Suprapubic skin (tissue), 4 donors: ENCODE measurements around the gene FBXO46. TPM values are rescaled to one million over a fixed set of nuclear protein-coding genes. Genes with fewer than 3 reads are reported as not detected.

ENCODE experiments used
- DNase-seq, 2 donors: peaks; one replicate each; pipeline ENCODE4 v3.0.0-alpha.2; 2019; ENCODE audit warnings: low spot score in 2 of 2
- H3K27ac ChIP-seq: fragments of 200-600 bp; sonication (generic); one replicate; pipeline ENCODE4 v1.5.1; 2019
- H3K27me3 ChIP-seq: fragments of 200-600 bp; sonication (generic); one replicate; pipeline ENCODE4 v1.5.1; 2019
- H3K36me3 ChIP-seq: fragments of 200-600 bp; sonication (generic); one replicate; pipeline ENCODE4 v1.5.1; 2019
- H3K4me1 ChIP-seq: fragments of 200-600 bp; sonication (generic); one replicate; pipeline ENCODE4 v1.5.1; 2019
- H3K4me3 ChIP-seq: fragments of 200-600 bp; sonication (generic); one replicate; pipeline ENCODE4 v1.5.1; 2019; ENCODE audit warnings: mild to moderate bottlenecking
- H3K9me3 ChIP-seq: fragments of 200-600 bp; sonication (generic); one replicate; pipeline ENCODE4 v1.5.1; 2019
- CTCF ChIP-seq, 2 donors: fragments of 200-600 bp in 1 of 2; fragments of 450-650 bp in 1 of 2; sonication (generic) in 1 of 2; IDR thresholded peaks; one replicate each; pipeline ENCODE4 v1.5.1; 2016 to 2019; ENCODE audit warnings: antibody characterized with exemption in 2 of 2, mild to moderate bottlenecking in 1 of 2, moderate library complexity in 1 of 2
- EP300 ChIP-seq: sonication (generic); formaldehyde crosslinking; IDR thresholded peaks from one replicate; pipeline ENCODE4 v1.6.1; 2017; ENCODE audit warnings: antibody characterized with exemption
- POLR2A ChIP-seq, 2 donors: fragments of 450-650 bp; IDR thresholded peaks; one replicate each; pipeline ENCODE4 v1.6.1; 2017; ENCODE audit warnings: antibody characterized with exemption in 2 of 2, mild to moderate bottlenecking in 2 of 2, moderate library complexity in 2 of 2
- POLR2AphosphoS5 ChIP-seq, 3 donors: sonication (generic); formaldehyde crosslinking; IDR thresholded peaks; one replicate each; pipeline ENCODE4 v1.6.1; 2017; ENCODE audit warnings: antibody characterized with exemption in 3 of 3
- WGBS: methylation state at CpG from one replicate; pipeline ENCODE4 v1.1.5; 2018; 5-methylcytosine and 5-hydroxymethylcytosine counted together
- total RNA-seq, 4 donors: library from RNA; depleted of rRNA; stranded (reverse); fragments of >200 nt; gene quantifications; one replicate each; pipeline ENCODE4 v1.1.0, GENCODE V29; 2016

Gene FBXO46
- total RNA-seq, 4 donors from 2014 or later = 13.5 to 24.1 (median 15.7) TPM

- Histone ChIP-seq H3K36me3 (no peaks in the 10 kb centered on the region), H3K27ac (no peak overlapping the region), H3K9me3 (no peaks in the 10 kb centered on the region), H3K27me3 (no peaks in the 10 kb centered on the region), H3K4me1 (no peaks in the 10 kb centered on the region), H3K4me3 (no peak overlapping the region)
- TF ChIP-seq POLR2A (IDR thresholded peaks at IDR 0.05) (no peak), CTCF (IDR thresholded peaks at IDR 0.05) (no peak), EP300 (no peak), POLR2AphosphoS5 (IDR thresholded peaks at IDR 0.05) (no peak)
- 74% methylated on average over 5 of the region's 5 CpGs for WGBS
- no peak for DNase-seq
Observed at GRCh38 chr19:45747513-45747912, 16.8 kb upstream of the FBXO46 start.

- no peaks in the 10 kb centered on the region for H3K4me1 ChIP-seq
- TF ChIP-seq CTCF (IDR thresholded peaks at IDR 0.05) (no peak), POLR2A (IDR thresholded peaks at IDR 0.05) (no peak), EP300 (no peak), POLR2AphosphoS5 (IDR thresholded peaks at IDR 0.05) (no peak)
- no peaks in the 10 kb centered on the region for H3K36me3 ChIP-seq
- H3K27me3 ChIP-seq = no peaks in the 10 kb centered on the region
- WGBS = 69% methylated on average over 5 of the region's 5 CpGs
- H3K27ac ChIP-seq = no peak overlapping the region
- no peak for DNase-seq
- no peaks in the 10 kb centered on the region for H3K9me3 ChIP-seq
- H3K4me3 ChIP-seq = no peak overlapping the region
Observed at GRCh38 chr19:45746866-45747265, 16.2 kb upstream of the FBXO46 start.

GRCh38 chr19:45745606-45746005, 14.9 kb upstream of the FBXO46 start:
- WGBS = 82% methylated on average over 6 of the region's 6 CpGs
- Histone ChIP-seq H3K36me3 (no peaks in the 10 kb centered on the region), H3K9me3 (no peaks in the 10 kb centered on the region), H3K27me3 (no peaks in the 10 kb centered on the region), H3K4me3 (no peak overlapping the region), H3K4me1 (no peaks in the 10 kb centered on the region), H3K27ac (no peak overlapping the region)
- no peak for DNase-seq
- TF ChIP-seq CTCF (IDR thresholded peaks at IDR 0.05) (no peak), POLR2A (IDR thresholded peaks at IDR 0.05) (no peak), EP300 (no peak), POLR2AphosphoS5 (IDR thresholded peaks at IDR 0.05) (no peak)

GRCh38 chr19:45742969-45743368, 12.3 kb upstream of the FBXO46 start:
- TF ChIP-seq POLR2A (IDR thresholded peaks at IDR 0.05) (no peak), POLR2AphosphoS5 (IDR thresholded peaks at IDR 0.05) (no peak), CTCF (IDR thresholded peaks at IDR 0.05) (no peak), EP300 (no peak)
- no peaks in the 10 kb centered on the region for H3K27me3 ChIP-seq
- no peaks in the 10 kb centered on the region for H3K36me3 ChIP-seq
- H3K4me3 ChIP-seq = no peak overlapping the region
- WGBS = 76% methylated on average over 4 of the region's 4 CpGs
- no peaks in the 10 kb centered on the region for H3K4me1 ChIP-seq
- no peak overlapping the region for H3K27ac ChIP-seq
- H3K9me3 ChIP-seq = no peaks in the 10 kb centered on the region
- DNase-seq = no peak

GRCh38 chr19:45739498-45740439, 9.1 kb upstream of the FBXO46 start:
- Histone ChIP-seq H3K27ac (no peak overlapping the region), H3K4me3 (no peak overlapping the region), H3K9me3 (no peaks in the 10 kb centered on the region), H3K4me1 (no peaks in the 10 kb centered on the region), H3K36me3 (no peaks in the 10 kb centered on the region), H3K27me3 (no peaks in the 10 kb centered on the region)
- DNase-seq = no peak
- TF ChIP-seq EP300 (no peak), POLR2A (IDR thresholded peaks at IDR 0.05) (no peak), POLR2AphosphoS5 (IDR thresholded peaks at IDR 0.05) (no peak), CTCF (IDR thresholded peaks at IDR 0.05) (no peak)
- 79% methylated on average over 10 of the region's 10 CpGs for WGBS
